CD4-positive, alpha-beta T cell treated with Interferon alpha-2 for 1 hour (primary cell): Measurements from ENCODE around the gene MICAL2.
A peak's percentile ranks its signal among the peaks of the same experiment; 100 is the strongest.

Source experiments
- DNase-seq, 2 donors: peaks; one replicate each; pipeline ENCODE4 v3.0.0-alpha.2; 2020 to 2022

MICAL2 gene

GRCh38 chr11:12079726-12080556 lies 30.4 kb upstream of the MICAL2 start:
- no peak for DNase-seq

GRCh38 chr11:12083380-12083779 lies 27.0 kb upstream of the MICAL2 start:
- DNase-seq, result peak in 1 of 2 donors; percentile 10

- no peak for DNase-seq
These were observed 26.1 kb upstream of the MICAL2 start for GRCh38 chr11:12084256-12084655.

GRCh38 chr11:12085371-12086251 lies 24.8 kb upstream of the MICAL2 start:
- DNase-seq, result no peak

- DNase-seq, result peak in 1 of 2 donors; percentile 11
These were observed 23.9 kb upstream of the MICAL2 start for GRCh38 chr11:12086271-12087074.

- DNase-seq, result peak; percentile 27 to 62
These were observed 23.1 kb upstream of the MICAL2 start for GRCh38 chr11:12087075-12088004.

GRCh38 chr11:12088047-12088481 lies 22.3 kb upstream of the MICAL2 start:
- DNase-seq, result peak in 1 of 2 donors; percentile 21

- DNase-seq, result no peak
These were observed 21.9 kb upstream of the MICAL2 start for GRCh38 chr11:12088531-12088930.

- no peak for DNase-seq
These were observed 21.3 kb upstream of the MICAL2 start for GRCh38 chr11:12089041-12089440.

- DNase-seq, result no peak
These were observed 20.9 kb upstream of the MICAL2 start for GRCh38 chr11:12089473-12089872.

- peak in 1 of 2 donors; percentile 33 for DNase-seq
These were observed 20.3 kb upstream of the MICAL2 start for GRCh38 chr11:12090061-12090591.

GRCh38 chr11:12090761-12091258 lies 19.6 kb upstream of the MICAL2 start:
- no peak for DNase-seq

GRCh38 chr11:12091956-12092558 lies 18.3 kb upstream of the MICAL2 start:
- DNase-seq, result no peak

- no peak for DNase-seq
These were observed 17.7 kb upstream of the MICAL2 start for GRCh38 chr11:12092714-12093113.

GRCh38 chr11:12094872-12095800 lies 15.3 kb upstream of the MICAL2 start:
- no peak for DNase-seq

- no peak for DNase-seq
These were observed 13.2 kb upstream of the MICAL2 start for GRCh38 chr11:12097219-12097618.

GRCh38 chr11:12098601-12099000 lies 11.8 kb upstream of the MICAL2 start:
- DNase-seq, result no peak

GRCh38 chr11:12099132-12099873 lies 11.1 kb upstream of the MICAL2 start:
- no peak for DNase-seq

GRCh38 chr11:12100429-12100828 lies 10.0 kb upstream of the MICAL2 start:
- no peak for DNase-seq
